PFSK-1 (cell line): ENCODE measurements around the gene GNGT2.

Experiments used
- FOXP2 ChIP-seq: optimal IDR thresholded peaks from 2 replicates; pipeline ENCODE3; 2011; ENCODE audit warnings: borderline replicate concordance, control low read depth, inconsistent platforms; ENCODE audit not compliant: insufficient read depth; ENCODE audit errors: extremely low read length, extremely low read depth
- POLR2AphosphoS5 ChIP-seq: IDR thresholded peaks from 2 replicates; pipeline ENCODE4 v1.6.1; 2012; ENCODE audit warnings: low read depth, mild to moderate bottlenecking, control low read depth, low read length, moderate library complexity
- REST ChIP-seq, 2 experiments: IDR thresholded peaks; 2 replicates each; pipeline versions ENCODE4 v1.6.1 to v1.8.0; 2011 to 2012; ENCODE audit warnings: low read depth in 2 of 2, low read length in 2 of 2, control low read depth in 1 of 2, inconsistent platforms in 1 of 2, mild to moderate bottlenecking in 1 of 2, moderate library complexity in 1 of 2; ENCODE audit not compliant: insufficient read depth in 1 of 2
- SIN3A ChIP-seq: IDR thresholded peaks from 2 replicates; pipeline ENCODE4 v1.6.1; 2012; ENCODE audit warnings: mild to moderate bottlenecking, low read length, moderate library complexity, borderline replicate concordance; ENCODE audit not compliant: insufficient read depth
- TAF1 ChIP-seq: IDR thresholded peaks from 2 replicates; pipeline ENCODE4 v1.6.1; 2012; ENCODE audit warnings: low read length, control low read depth, borderline replicate concordance; ENCODE audit not compliant: insufficient read depth

Gene GNGT2

DNA sequence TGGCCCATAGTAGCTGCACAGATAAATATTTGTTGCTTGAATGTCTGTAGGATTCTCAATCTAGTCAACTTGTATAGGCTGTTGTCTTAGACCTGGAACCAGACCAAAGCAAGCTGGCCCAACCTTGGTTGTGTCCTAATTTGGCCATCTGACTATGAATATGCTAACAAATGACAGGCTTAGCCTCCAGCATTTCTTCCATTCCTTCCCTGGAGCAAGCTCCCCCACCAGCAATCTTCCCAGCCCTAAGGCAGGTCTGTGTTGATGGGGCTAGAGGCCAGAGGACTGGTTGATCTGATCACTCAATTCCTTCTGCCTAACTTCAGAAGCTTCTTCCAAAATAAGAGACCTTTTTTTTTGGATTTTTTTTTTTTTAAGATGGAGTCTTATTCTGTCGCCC, 29.6 kb upstream of the GNGT2 start:
- TF ChIP-seq POLR2AphosphoS5 (no peak), FOXP2 (no peak), SIN3A (no peak)

DNA sequence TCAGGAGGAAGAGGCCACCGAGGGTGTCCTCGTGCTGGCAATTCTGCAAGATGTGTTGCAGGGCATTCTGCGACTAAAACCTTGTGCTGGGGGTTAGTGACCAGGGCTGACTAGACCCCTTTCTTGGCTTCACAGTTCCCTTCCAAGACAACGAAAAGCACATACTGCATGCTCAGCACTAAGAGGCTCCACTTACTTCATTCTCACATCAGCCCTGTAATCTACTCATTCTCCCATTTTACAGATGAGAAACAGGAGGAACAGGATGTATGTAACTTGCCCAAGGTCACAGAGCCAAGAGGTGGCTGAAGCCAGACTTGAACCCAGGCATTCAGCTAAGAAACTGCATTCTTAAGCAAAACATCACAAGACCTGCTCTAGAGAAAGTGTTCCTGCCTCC, 25.5 kb upstream of the GNGT2 start:
- TF ChIP-seq POLR2AphosphoS5 (no peak), FOXP2 (no peak)

- TF ChIP-seq FOXP2 (no peak), REST (IDR thresholded peaks at IDR 0.05; ENCODE audit: insufficient read depth in 1 of 2, low read depth in 2 of 2, low read length in 2 of 2) (no peak), SIN3A (no peak)
Measured at GRCh38 chr17:49234509-49235080, 24.2 kb upstream of the GNGT2 start.

DNA sequence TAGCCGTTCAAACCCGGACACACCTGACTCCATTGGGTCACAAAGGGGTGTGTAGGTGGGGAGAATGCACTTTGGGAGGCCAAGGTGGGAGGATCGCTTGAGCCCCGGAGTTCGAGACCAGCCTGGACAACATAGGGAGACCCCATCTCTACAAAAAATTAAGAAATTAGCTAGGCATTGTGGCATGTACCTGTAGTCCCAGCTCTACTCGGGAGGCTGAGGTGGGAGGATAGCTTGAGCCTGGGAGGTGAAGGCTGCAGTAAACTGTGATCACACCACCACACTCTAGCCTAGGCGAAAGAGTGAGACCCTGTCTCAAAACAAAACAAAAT, 21.2 kb upstream of the GNGT2 start:
- TF ChIP-seq FOXP2 (no peak), POLR2AphosphoS5 (no peak), SIN3A (no peak), REST (IDR thresholded peaks at IDR 0.05; ENCODE audit: insufficient read depth in 1 of 2, low read depth in 2 of 2, low read length in 2 of 2) (no peak)

DNA sequence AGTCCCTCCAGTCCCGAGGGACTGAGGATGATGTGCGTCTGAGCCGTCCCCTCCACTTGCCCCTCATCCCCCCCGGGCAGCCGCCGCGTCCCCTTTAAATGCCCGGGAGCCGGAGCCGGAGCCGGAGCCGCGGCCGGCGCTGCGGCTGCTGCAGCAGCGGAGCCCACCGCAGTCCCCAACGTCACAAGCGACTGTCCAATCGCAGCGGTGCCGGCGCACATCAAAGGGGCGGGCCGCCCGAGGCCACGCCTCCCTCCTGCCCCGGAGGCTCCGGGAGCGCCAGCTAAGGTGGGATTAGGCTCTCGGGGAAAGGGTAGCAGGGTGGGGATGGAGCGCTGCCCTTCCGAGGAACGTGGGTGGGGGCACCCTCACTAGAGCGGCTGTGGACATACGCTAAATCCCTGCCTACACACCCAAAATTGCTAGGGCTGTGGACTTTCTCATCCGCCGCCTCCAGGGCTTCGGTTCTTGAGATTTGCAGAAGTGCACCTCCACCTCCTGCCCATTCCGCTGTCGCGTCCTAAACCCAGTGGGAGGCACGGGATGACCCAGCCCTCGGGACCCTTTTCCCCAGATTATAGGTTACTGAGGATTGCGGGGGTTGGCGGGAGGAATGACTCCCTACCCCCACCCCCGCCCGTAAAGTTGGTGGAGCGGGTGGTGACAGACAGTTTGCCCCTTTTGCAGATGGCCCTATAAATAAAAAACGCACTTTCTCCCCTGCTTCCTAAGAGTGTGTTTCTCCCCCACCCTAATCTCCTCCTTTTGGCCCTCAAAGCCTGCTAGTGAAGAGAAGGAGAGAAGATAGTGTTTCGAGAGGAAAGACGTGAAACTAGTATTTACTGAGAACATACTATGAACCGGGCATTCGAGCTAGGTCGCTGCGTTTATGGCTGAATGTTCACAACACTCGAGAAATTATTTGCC, 20.5 kb upstream of the GNGT2 start, which contains the start of gene PHOSPHO1:
Gene PHOSPHO1 (minus strand): TSS at position 152 of the 927 bp plus-strand sequence. CDS start 4,096 bp downstream, outside the sequence.
- TF ChIP-seq FOXP2 (peak; percentile 16), TAF1 (no peak)

DNA sequence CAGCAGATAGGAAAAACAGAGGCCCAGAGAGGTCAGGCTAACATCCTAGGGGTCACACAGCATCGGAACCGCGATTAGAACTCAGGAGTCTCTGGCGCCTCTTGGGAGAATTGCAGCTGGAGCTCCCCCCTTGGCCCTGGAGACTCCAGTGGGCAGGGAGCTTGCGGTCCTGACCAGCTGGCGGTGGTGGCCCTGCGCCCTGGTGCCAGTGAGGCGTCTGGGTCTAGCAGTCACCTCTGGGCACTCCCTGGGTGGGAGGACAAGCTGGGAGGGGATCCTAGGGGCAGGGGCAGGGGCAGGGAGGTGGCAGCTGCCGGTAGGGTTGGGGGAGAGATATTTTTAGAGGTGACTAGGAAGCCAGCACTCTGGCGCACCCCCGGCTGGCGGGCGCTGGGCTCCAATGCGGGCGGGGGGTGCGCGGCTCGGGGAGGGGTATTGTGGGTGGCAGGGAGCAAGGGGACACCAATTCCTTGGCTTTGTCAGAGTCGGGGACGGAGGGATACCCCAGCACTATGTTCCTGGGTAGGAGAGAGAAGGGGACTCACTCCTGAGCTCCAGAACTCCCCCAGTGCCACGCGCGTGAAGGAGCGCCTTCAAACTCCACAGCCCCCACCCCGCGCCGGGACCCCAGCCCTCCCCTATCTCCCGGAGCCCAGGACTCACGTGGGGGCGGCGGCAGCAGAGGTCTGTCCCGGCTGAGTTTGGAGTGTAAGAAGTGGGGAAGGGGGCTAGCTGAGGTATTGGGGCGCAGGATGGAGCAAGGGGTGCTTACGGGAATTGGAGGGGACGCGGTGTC, 19.6 kb upstream of the GNGT2 start:
- no peak for TF ChIP-seq TAF1
- TF ChIP-seq POLR2AphosphoS5: no peak
- no peak for TF ChIP-seq SIN3A
- no peak for TF ChIP-seq REST (IDR thresholded peaks at IDR 0.05; ENCODE audit: insufficient read depth in 1 of 2, low read depth in 2 of 2, low read length in 2 of 2)
- TF ChIP-seq FOXP2: no peak
